C4-2B (cell line): ENCODE measurements around the gene DDIT3.

Source experiments
- CTCF ChIP-seq: fragments of 450-650 bp; conservative IDR thresholded peaks from 2 replicates; pipeline ENCODE4 v1.5.1; 2017; ENCODE audit warnings: mild to moderate bottlenecking
- ZFX ChIP-seq: fragments of 450-650 bp; IDR thresholded peaks from 2 replicates; pipeline ENCODE4 v1.6.1; 2017

GRCh38 chr12:57511161-57511560 lies 9.2 kb downstream of the DDIT3 start:
- no peak for TF ChIP-seq CTCF
- no peak for TF ChIP-seq ZFX
